Measurements from ENCODE around the gene FAM221B.

DNA sequence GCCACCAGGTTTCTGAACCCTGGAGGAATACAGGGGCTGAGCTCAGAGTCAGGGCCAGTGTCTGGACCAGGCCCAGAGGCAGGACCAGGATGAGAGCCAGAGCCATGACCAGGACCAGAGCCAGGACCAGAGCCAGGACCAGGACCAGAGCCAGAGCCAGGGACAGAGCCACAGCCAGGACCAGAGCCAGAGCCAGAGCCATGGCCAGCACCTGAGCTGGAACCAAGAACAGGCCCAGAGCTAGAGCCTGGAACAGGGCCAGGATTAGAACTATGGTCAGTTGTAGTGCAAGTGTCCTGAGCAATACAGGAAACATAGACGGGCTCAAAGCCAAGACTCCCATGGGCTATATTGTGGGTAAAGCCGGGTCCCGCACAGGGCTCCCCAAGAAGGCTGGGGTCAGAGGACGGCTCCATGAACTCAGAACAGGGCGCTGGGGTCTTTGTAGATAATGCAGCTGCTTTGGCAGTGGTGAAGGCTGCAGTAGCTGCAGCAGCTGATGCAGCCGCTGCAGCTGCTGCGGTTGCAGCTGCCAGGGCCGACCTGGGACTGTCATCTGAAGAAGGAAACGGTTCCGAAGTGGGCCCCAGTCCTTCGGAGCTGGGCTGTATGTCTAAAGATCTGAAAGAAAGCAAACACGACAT lies 17.0 kb downstream of the FAM221B start:
- TF ChIP-seq CTCF (IDR thresholded peaks at IDR 0.05) = no peak
- TF ChIP-seq EP300 (IDR thresholded peaks at IDR 0.05) = no peak
- no peak for TF ChIP-seq POLR2A (IDR thresholded peaks at IDR 0.05)
- TF ChIP-seq POLR2AphosphoS5 (IDR thresholded peaks at IDR 0.05) = no peak
